ENCODE results near the gene APPL1. TPM values are rescaled to one million over a fixed set of nuclear protein-coding genes. Genes with fewer than 3 reads are reported as not detected.

APPL1 gene
- total and polyA plus RNA-seq, 2 of the 8 experiments (the other 6 are each of a cell fraction or from before 2014, with no cell fraction given) = 9.4 to 34.4 TPM

DNA sequence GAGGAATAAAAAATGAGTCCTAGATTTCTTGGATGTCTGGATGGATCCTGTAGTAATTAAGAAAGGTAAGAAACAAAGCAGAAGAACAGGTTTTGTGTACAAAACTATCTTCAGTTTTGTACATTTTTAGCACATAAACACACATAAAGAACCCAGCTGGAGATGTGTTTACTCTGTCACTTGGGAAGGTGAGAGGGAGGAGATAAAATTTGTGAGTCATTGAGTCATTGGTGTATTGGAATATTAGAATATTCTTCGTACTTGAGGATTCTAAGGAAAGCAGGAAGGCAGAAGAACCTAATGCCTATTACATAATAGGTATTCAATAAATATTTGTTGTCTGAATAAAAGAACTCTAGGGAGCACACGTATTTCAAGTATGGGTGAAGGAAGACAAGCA is 17.4 kb downstream of the APPL1 start:
- Histone ChIP-seq H2BK5ac (ENCODE audit: low read depth, low read length) (no peak overlapping the region), H2AFZ (ENCODE audit: low read length) (no peak overlapping the region), H3K27me3 (replicated peaks in 1 of 4; ENCODE audit: control insufficient read depth in 3 of 4, extremely low read depth in 1 of 4, insufficient read depth in 3 of 4, low read length in 3 of 4) (no peaks in the 10 kb centered on the region), H2AK5ac (ENCODE audit: low read depth, low read length) (no peak overlapping the region), H3K79me1 (ENCODE audit: low read depth, low read length) (no peaks in the 10 kb centered on the region), H2BK120ac (replicated peaks; ENCODE audit: low read depth, low read length) (no peak overlapping the region), H4K91ac (replicated peaks; ENCODE audit: insufficient read length, low read length) (no peak overlapping the region), H3K79me2 (ENCODE audit: control insufficient read depth in 1 of 2, insufficient read depth in 2 of 2, low read length in 2 of 2) (no peaks in the 10 kb centered on the region), H2BK12ac (ENCODE audit: low read depth, low read length) (no peak overlapping the region), H3K36me3 (ENCODE audit: control insufficient read depth in 2 of 4, insufficient read depth in 4 of 4, low read length in 3 of 4) (peaks cover 0 to 25% (median 3%) of the 10 kb centered on the region in 4 experiments; a peak in 4 of 8 replicates), H3K18ac (ENCODE audit: extremely low read depth, low read length) (no peak overlapping the region), H3K23ac (ENCODE audit: insufficient read length) (no peak overlapping the region), H3K4me1 (replicated peaks in 1 of 4; ENCODE audit: control insufficient read depth in 3 of 4, insufficient read depth in 4 of 4, low read length in 3 of 4) (no peaks in the 10 kb centered on the region), H3K4me2 (ENCODE audit: insufficient read depth in 1 of 2, low read depth in 2 of 2, low read length in 2 of 2) (no peak overlapping the region), H4K20me1 (replicated peaks in 1 of 2; ENCODE audit: control insufficient read depth in 1 of 2, insufficient read depth in 2 of 2, low read length in 2 of 2) (peaks cover 0 to 1% of the 10 kb centered on the region in 2 experiments), H3K27ac (ENCODE audit: low read depth, low read length) (no peak overlapping the region), H4K8ac (ENCODE audit: extremely low read depth, insufficient read depth, low read length) (no peak overlapping the region), H3K9ac (replicated peaks in 1 of 4; ENCODE audit: extremely low read depth in 1 of 4, low read depth in 3 of 4, low read length in 3 of 4) (no peak overlapping the region), H3K56ac (replicated peaks; ENCODE audit: insufficient read length, low read depth, low read length) (no peak overlapping the region), H3K14ac (ENCODE audit: insufficient read length) (no peak overlapping the region), H2BK20ac (ENCODE audit: low read length) (no peak overlapping the region), H3K9me3 (ENCODE audit: insufficient read depth in 2 of 2, low read depth in 1 of 2, low read length in 1 of 2) (no peaks in the 10 kb centered on the region), H3K4ac (replicated peaks; ENCODE audit: insufficient read length, low read depth, low read length) (no peak overlapping the region), H2BK15ac (ENCODE audit: low read length) (no peak overlapping the region), H3K4me3 (ENCODE audit: extremely low read depth in 1 of 4, insufficient read depth in 2 of 4, low read depth in 3 of 4, low read length in 4 of 4) (no peak overlapping the region), H4K5ac (ENCODE audit: insufficient read length, low read depth, low read length) (no peak overlapping the region), H3K23me2 (ENCODE audit: low read depth, low read length) (no peaks in the 10 kb centered on the region)
- DNase-seq (ENCODE audit: low read depth in 1 of 2, low spot score in 2 of 2) (no peak), FAIRE-seq (no peak)
- ChIA-PET POLR2A (ENCODE audit: partially characterized antibody) (no interaction called here), CTCF (ENCODE audit: partially characterized antibody) (interaction anchor here (0.7 kb wide), 1 partner anchor 140 kb away, joined by 3 read pairs; no protein-coding TSS in a partner anchor)
- 80% methylated on average over 2 of the region's 2 CpGs; no CpG with 5 or more reads in 1 of the 2 experiments for WGBS, 2 experiments (ENCODE audit: extremely low coverage in 1 of 2, insufficient coverage in 1 of 2, insufficient read length in 1 of 2, insufficient replicate concordance in 2 of 2, low coverage in 1 of 2, low lambda C conversion rate in 2 of 2, missing lambda C conversion rate in 1 of 2)
- no peak for TF ChIP-seq SIRT6 (IDR thresholded peaks at IDR 0.05; ENCODE audit: low read length)
- TF ChIP-seq SP2 (IDR thresholded peaks at IDR 0.05; ENCODE audit: low read length) = no peak
- no peak for TF ChIP-seq RFX5 (IDR thresholded peaks at IDR 0.05; ENCODE audit: borderline replicate concordance, low read depth, low read length)
- no peak for TF ChIP-seq SRF (IDR thresholded peaks at IDR 0.05; ENCODE audit: low read depth, low read length)
- TF ChIP-seq KDM4A (IDR thresholded peaks at IDR 0.05; ENCODE audit: low read depth, low read length, severe bottlenecking) = no peak
- no peak for TF ChIP-seq NRF1 (IDR thresholded peaks at IDR 0.05; ENCODE audit: low read depth, low read length)
- no peak for TF ChIP-seq EZH2 (IDR thresholded peaks at IDR 0.05; ENCODE audit: low read depth, low read length, severe bottlenecking)
- TF ChIP-seq RNF2 (IDR thresholded peaks at IDR 0.05; ENCODE audit: borderline replicate concordance, low read depth, low read length, missing control alignments, poor library complexity, severe bottlenecking) = no peak
- TF ChIP-seq SP4 (IDR thresholded peaks at IDR 0.05; ENCODE audit: low read length) = no peak
- no peak for TF ChIP-seq CEBPB (IDR thresholded peaks at IDR 0.05; ENCODE audit: low read depth, low read length)
- TF ChIP-seq BRCA1 (IDR thresholded peaks at IDR 0.05; ENCODE audit: low read depth, low read length) = no peak
- TF ChIP-seq SP1 (IDR thresholded peaks at IDR 0.05; ENCODE audit: low read depth, low read length) = no peak
- no peak for TF ChIP-seq EP300 (IDR thresholded peaks at IDR 0.05; ENCODE audit: borderline replicate concordance in 1 of 2, low read depth in 2 of 2, low read length in 2 of 2)
- no peak for TF ChIP-seq KDM5A (IDR thresholded peaks at IDR 0.05; ENCODE audit: low read length)
- TF ChIP-seq RXRA (IDR thresholded peaks at IDR 0.05; ENCODE audit: insufficient read depth, low read depth, low read length) = no peak

Data from H1 (cell line).